Measurements from ENCODE around the gene PNPLA8.
"Not testable (repeated sequence)": the region's sequence is repeated elsewhere in the genome, so short reads cannot be mapped to it uniquely, and the experiment has no call there.

The PNPLA8 gene

GRCh38 chr7:108515630-108516029, 10.3 kb downstream of the PNPLA8 start:
- Histone ChIP-seq H3K27me3 (ENCODE audit: insufficient read depth, poor library complexity, severe bottlenecking) (no peaks in the 10 kb centered on the region), H3K27ac (replicated peaks) (peak overlapping the region; percentile 37), H3K4me3 (replicated peaks; ENCODE audit: insufficient read depth, low read length) (no peak overlapping the region)
- TF ChIP-seq CTCF (IDR thresholded peaks at IDR 0.05; ENCODE audit: insufficient read depth, low read length) (no peak), REST (IDR thresholded peaks at IDR 0.05; ENCODE audit: insufficient replicate concordance, low read depth) (no peak), SPI1 (IDR thresholded peaks at IDR 0.05; ENCODE audit: borderline replicate concordance, low read depth) (peak; percentile 58; the same call in 1 of the 2 replicates), GABPA (IDR thresholded peaks at IDR 0.05; ENCODE audit: low read depth) (no peak), POLR2AphosphoS5 (IDR thresholded peaks at IDR 0.05; ENCODE audit: low read depth) (no peak)
- DNase-seq (ENCODE audit: low read depth in 1 of 2, low spot score in 1 of 2), result no peak

- DNase-seq (ENCODE audit: low read depth in 1 of 2, low spot score in 1 of 2), result no peak
- Histone ChIP-seq H3K27ac (replicated peaks) (0 out of 2 replicates have a peak overlapping the region, but pooled peaks have one; percentile 8), H3K27me3 (ENCODE audit: insufficient read depth, poor library complexity, severe bottlenecking) (no peaks in the 10 kb centered on the region), H3K4me3 (replicated peaks; ENCODE audit: insufficient read depth, low read length) (no peak overlapping the region)
- TF ChIP-seq POLR2AphosphoS5 (IDR thresholded peaks at IDR 0.05; ENCODE audit: low read depth) (no peak), SPI1 (IDR thresholded peaks at IDR 0.05; ENCODE audit: borderline replicate concordance, low read depth) (no peak), CTCF (IDR thresholded peaks at IDR 0.05; ENCODE audit: insufficient read depth, low read length) (no peak), GABPA (IDR thresholded peaks at IDR 0.05; ENCODE audit: low read depth) (no peak), REST (IDR thresholded peaks at IDR 0.05; ENCODE audit: insufficient replicate concordance, low read depth) (no peak)
These were observed 10.9 kb downstream of the PNPLA8 start for GRCh38 chr7:108515013-108515412.

- Histone ChIP-seq H3K27me3 (ENCODE audit: insufficient read depth, poor library complexity, severe bottlenecking) (no peaks in the 10 kb centered on the region), H3K4me3 (replicated peaks; ENCODE audit: insufficient read depth, low read length) (no peak overlapping the region), H3K27ac (replicated peaks) (no peak overlapping the region)
- TF ChIP-seq REST (IDR thresholded peaks at IDR 0.05; ENCODE audit: insufficient replicate concordance, low read depth), result no peak
- TF ChIP-seq SPI1 (IDR thresholded peaks at IDR 0.05; ENCODE audit: borderline replicate concordance, low read depth), result no peak
- no peak for DNase-seq (ENCODE audit: low read depth in 1 of 2, low spot score in 1 of 2)
These were observed 14.0 kb downstream of the PNPLA8 start for GRCh38 chr7:108511939-108512338.

- not testable (repeated sequence) for H3K27ac ChIP-seq (replicated peaks); H3K4me3 ChIP-seq (replicated peaks; ENCODE audit: insufficient read depth, low read length)
These were observed 21.4 kb downstream of the PNPLA8 start for GRCh38 chr7:108504576-108504975.

More at GRCh38 chr7:108504576-108504975, 21.4 kb downstream of the PNPLA8 start:
- DNase-seq (ENCODE audit: low read depth in 1 of 2, low spot score in 1 of 2); H3K27me3 ChIP-seq (ENCODE audit: insufficient read depth, poor library complexity, severe bottlenecking): not testable (repeated sequence)
